Retinal pigment epithelial cell (primary cell): ENCODE results near the gene TEKT3.
A peak's percentile ranks its signal among the peaks of the same experiment; 100 is the strongest.

Source experiments
- DNase-seq: peaks from one replicate; pipeline ENCODE4 v3.0.0-alpha.2; 2010; ENCODE audit warnings: low read depth
- H3K4me3 ChIP-seq: 2 replicates; pipeline ENCODE4 v1.5.1; 2011; ENCODE audit warnings: mild to moderate bottlenecking, low read length, control low read depth, moderate library complexity
- TF ChIP-seq, protein P1 (sequence below): conservative IDR thresholded peaks from 2 replicates; pipeline ENCODE4 v1.5.1; 2011; ENCODE audit warnings: low read depth, low read length, control low read depth, inconsistent platforms

Gene TEKT3

DNA sequence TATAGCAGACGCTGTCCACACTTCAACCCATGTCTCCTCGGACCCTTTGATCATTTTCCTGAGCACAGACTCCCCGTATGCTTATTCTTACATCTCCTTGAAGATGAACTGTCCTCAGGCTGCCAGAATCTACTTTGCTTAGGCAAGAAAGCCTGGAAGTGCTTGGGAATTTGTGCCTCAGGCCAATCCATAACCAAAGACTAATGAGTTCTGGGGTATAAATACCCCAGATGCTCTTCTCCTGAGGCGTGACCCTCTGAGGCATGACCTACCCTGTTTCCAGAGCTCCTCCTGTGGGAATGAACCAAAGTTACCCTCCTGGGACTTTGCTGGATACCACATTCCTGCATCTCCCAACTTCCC, 10.1 kb upstream of the TEKT3 start:
- TF ChIP-seq, protein P1, sequence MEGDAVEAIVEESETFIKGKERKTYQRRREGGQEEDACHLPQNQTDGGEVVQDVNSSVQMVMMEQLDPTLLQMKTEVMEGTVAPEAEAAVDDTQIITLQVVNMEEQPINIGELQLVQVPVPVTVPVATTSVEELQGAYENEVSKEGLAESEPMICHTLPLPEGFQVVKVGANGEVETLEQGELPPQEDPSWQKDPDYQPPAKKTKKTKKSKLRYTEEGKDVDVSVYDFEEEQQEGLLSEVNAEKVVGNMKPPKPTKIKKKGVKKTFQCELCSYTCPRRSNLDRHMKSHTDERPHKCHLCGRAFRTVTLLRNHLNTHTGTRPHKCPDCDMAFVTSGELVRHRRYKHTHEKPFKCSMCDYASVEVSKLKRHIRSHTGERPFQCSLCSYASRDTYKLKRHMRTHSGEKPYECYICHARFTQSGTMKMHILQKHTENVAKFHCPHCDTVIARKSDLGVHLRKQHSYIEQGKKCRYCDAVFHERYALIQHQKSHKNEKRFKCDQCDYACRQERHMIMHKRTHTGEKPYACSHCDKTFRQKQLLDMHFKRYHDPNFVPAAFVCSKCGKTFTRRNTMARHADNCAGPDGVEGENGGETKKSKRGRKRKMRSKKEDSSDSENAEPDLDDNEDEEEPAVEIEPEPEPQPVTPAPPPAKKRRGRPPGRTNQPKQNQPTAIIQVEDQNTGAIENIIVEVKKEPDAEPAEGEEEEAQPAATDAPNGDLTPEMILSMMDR: no peak
- DNase-seq: no peak
- H3K4me3 ChIP-seq: no peak overlapping the region

DNA sequence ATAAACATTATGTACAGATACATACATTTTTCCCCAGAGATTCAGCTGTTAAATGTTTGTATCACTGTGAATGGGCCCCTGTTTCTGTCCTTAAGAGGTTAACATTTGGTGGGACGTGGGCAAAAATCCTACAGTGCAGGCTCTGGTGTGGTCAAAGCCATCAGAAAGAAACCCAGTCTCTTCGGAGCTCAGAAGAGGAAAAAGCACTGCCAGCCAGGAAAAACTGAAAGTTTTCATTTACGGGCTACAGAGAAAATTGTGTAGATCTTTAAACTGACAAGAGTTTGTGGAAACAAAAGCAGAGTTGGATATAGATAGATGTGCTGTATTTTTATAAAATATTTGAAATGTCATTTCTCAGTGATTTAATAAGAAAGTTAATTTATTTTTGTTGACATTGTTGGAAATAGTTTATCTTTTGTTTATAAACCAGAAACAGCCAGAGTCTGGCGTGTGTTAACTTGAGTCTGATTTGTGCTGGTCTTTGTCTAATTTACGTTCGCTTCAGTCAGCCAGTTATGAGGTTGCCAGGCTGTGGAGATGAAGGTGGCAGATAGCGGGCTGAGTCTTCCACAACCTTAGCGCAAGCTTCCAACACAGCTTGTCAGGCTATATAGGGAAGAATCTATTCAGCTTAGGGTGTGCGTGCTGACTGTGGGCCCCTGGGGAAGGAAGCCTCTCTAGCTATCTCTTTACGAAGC, 9.5 kb upstream of the TEKT3 start:
- TF ChIP-seq, protein P1: no peak
- no peak overlapping the region for H3K4me3 ChIP-seq
- DNase-seq: no peak

DNA sequence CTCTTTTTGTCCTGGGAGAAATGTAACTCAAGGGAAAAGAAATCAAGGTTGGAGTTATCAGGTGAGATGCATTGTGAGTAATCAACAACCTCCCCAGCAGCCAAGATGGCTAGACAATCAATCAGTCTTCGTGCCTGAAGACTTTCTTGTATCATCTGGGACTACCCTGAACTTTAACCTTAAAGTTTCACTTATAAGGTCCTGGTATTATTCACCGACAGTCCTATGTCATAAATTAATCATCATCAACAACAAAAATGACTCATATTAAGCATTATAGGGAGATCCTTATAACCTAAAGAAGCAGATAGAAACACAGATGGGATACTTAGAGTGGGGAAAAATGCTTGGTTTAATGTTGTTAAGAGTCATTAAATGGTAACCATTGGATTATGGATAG, 7.7 kb upstream of the TEKT3 start:
- DNase-seq: no peak
- no peak overlapping the region for H3K4me3 ChIP-seq
- TF ChIP-seq, protein P1: no peak

DNA sequence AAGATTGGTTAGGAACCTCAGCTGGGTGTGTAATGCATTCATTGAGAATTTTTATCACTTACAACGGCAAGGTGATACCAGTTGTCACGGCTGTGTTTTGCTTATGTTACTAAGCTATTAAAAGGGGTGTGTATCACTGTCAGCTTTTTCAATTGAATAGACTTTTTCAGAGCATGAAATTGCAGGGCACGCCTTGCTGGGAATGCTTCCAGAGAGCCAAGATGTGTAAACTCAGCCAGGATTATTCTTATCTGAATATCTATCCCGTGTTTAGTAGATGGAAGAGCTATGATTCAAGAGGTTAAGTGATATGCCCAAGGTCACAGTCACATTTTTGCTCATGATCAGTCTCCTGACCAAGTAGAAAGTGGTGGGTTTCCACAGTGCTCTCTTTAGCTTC, 6.6 kb upstream of the TEKT3 start:
- DNase-seq: peak; percentile 68
- no peak overlapping the region for H3K4me3 ChIP-seq
- TF ChIP-seq, protein P1: no peak

DNA sequence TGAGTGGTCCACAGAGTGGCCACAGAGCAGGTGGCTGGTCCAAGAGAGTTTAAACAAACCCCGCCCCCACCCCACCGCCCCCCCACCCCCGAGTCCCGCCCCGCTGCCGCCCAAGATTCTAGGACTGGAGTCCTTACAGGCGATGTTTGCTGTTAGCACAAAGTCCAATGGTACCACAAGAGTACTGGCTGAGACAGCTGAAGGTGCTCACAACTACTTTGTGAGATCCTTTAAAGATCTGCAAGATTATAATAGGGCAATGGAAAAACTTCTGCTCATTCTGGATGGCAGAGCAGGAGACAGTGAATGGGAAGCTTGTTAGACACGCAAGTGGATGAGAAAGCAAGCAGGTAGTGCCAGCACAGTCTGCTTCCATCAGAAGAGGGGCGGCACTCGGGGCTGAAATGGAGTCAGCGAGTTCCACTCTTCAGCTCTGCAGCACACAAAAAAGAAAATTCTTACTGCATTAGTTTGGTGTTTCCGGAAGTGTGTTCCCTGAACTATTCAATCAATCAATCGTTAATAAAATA, 4.7 kb upstream of the TEKT3 start:
- H3K4me3 ChIP-seq: no peak overlapping the region
- DNase-seq: no peak
- TF ChIP-seq, protein P1: no peak

DNA sequence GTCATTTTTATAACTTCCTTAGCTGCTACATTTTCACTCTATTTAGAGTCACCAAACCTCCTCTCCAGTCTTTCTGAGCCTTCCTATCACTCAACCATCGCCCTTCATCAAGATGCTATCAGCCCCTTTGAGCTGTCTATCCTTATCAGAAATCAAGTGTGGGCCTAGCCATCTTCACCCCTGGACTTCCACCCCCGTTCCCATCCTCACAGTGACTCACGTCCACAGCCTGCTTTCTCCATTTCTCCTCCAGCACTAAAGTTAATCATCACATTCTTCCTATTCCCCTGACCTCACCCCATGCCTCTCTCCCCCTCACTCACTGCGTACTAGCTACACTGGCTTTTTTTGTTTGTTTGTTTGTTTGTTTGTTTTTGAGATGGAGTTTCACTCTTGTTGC, 2.4 kb upstream of the TEKT3 start:
- DNase-seq: no peak
- TF ChIP-seq, protein P1: no peak
- no peak overlapping the region for H3K4me3 ChIP-seq

DNA sequence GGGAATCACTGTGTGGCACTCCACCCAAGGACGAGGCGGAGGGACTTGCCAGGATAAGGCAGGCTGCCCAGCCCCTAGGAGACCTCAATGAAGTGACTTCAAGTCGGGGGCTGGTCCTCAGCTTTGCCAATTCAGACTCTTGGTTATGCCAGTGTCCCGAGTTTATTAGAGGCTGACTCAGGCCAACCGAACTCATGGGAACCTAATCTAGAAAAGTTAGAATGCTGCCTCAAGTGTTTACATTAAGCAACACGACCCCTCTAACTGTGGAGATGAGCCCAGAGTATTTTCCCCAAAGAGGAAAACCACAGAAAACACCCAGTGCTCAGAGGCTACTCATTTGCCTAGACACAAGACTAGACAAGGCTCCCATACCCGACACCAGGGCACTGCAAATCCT, 1.1 kb upstream of the TEKT3 start:
- DNase-seq: no peak
- TF ChIP-seq, protein P1: no peak

More for the DNA sequence above, 1.1 kb upstream of the TEKT3 start:
- H3K4me3 ChIP-seq: no peak overlapping the region
